SH-SY5Y (cell line): ENCODE measurements around the gene LRRC7.

ENCODE experiments used
- GATA2 ChIP-seq: IDR thresholded peaks from 2 replicates; pipeline ENCODE4 v1.6.1; 2011; ENCODE audit warnings: mild to moderate bottlenecking, low read depth, low read length
- GATA3 ChIP-seq: IDR thresholded peaks from 2 replicates; pipeline ENCODE4 v1.6.1; 2011; ENCODE audit warnings: low read depth, mild to moderate bottlenecking, low read length, moderate library complexity

GRCh38 chr1:69878338-69878737 is 310.6 kb downstream of the LRRC7 start:
- TF ChIP-seq GATA3 (no peak), GATA2 (no peak)
